Caco-2 (cell line): ENCODE results near the gene FTSJ1. TPM values are rescaled to one million over a fixed set of nuclear protein-coding genes. Genes with fewer than 3 reads are reported as not detected.

Experiments
- BruUV-seq: library from RNA; stranded (reverse); fragments of 400-500 nt; replicated peaks from 2 replicates; lab custom pipeline; 2021; lab: Mats Ljungman, UMichigan
- CTCF ChIA-PET: fragments of 300-600 bp; sonication (Branson Sonifier 250); formaldehyde crosslinking; loops from one replicate; lab custom pipeline; 2022; ENCODE audit warnings: antibody characterized with exemption; lab: Charles Lee
- POLR2A ChIA-PET: fragments of 300-600 bp; sonication (Branson Sonifier 250); formaldehyde crosslinking; loops from one replicate; lab custom pipeline; 2022; ENCODE audit warnings: antibody characterized with exemption; lab: Charles Lee
- DNase-seq, 2 experiments: peaks; one replicate each; pipeline versions ENCODE4 v3.0.0 to v3.0.0-alpha.2; 2020 to 2022
- H3K27me3 ChIP-seq: replicated peaks from 2 replicates; pipeline ENCODE4 v1.6.0; 2011; ENCODE audit warnings: low read length; ENCODE audit not compliant: control insufficient read depth, insufficient read depth
- H3K36me3 ChIP-seq: 2 replicates; pipeline ENCODE4 v1.5.1; 2011; ENCODE audit warnings: low read length; ENCODE audit not compliant: control insufficient read depth, insufficient read depth
- H3K4me1 ChIP-seq: fragments of 250-450 bp; sonication (Bioruptor Pico); 2 replicates; pipeline ENCODE4 v1.5.1; 2020; ENCODE audit warnings: mild to moderate bottlenecking
- H3K4me3 ChIP-seq: 2 replicates; pipeline ENCODE4 v1.5.1; 2011; ENCODE audit warnings: low read depth, mild to moderate bottlenecking, control low read depth, low read length
- H3K9me3 ChIP-seq: fragments of 250-450 bp; sonication (Bioruptor Pico); 2 replicates; pipeline ENCODE4 v1.5.1; 2020; ENCODE audit warnings: mild to moderate bottlenecking, moderate library complexity
- H3K27ac Mint-ChIP-seq: one replicate; pipeline ENCODE4 v1.8.0; 2022; ENCODE audit warnings: mixed read lengths; ENCODE audit not compliant: unreplicated experiment
- H3K27me3 Mint-ChIP-seq: one replicate; pipeline ENCODE4 v1.8.0; 2022; ENCODE audit warnings: mixed read lengths; ENCODE audit not compliant: insufficient read depth, unreplicated experiment
- H3K36me3 Mint-ChIP-seq: one replicate; pipeline ENCODE4 v1.8.0; 2022; ENCODE audit warnings: mild to moderate bottlenecking, mixed read lengths; ENCODE audit not compliant: insufficient read depth, unreplicated experiment
- H3K4me1 Mint-ChIP-seq: one replicate; pipeline ENCODE4 v1.8.0; 2022; ENCODE audit warnings: low read depth, mixed read lengths; ENCODE audit not compliant: unreplicated experiment
- H3K4me3 Mint-ChIP-seq: one replicate; pipeline ENCODE4 v1.8.0; 2022; ENCODE audit warnings: mild to moderate bottlenecking, moderate library complexity, mixed read lengths; ENCODE audit not compliant: unreplicated experiment
- H3K9me3 Mint-ChIP-seq: one replicate; pipeline ENCODE4 v1.8.0; 2022; ENCODE audit warnings: mixed read lengths; ENCODE audit not compliant: unreplicated experiment
- CTCF ChIP-seq, 2 experiments: fragments of 200-600 bp in 1 of 2; IDR thresholded peaks; 1 replicate in 1 of 2; 2 replicates in 1 of 2; pipeline versions ENCODE4 v1.5.1 to v1.8.0; 2011 to 2022; ENCODE audit warnings: antibody characterized with exemption in 1 of 2, control low read depth in 1 of 2, inconsistent platforms in 1 of 2, low read depth in 1 of 2, low read length in 1 of 2, mild to moderate bottlenecking in 1 of 2, moderate library complexity in 1 of 2; ENCODE audit not compliant: insufficient read depth in 1 of 2, severe bottlenecking in 1 of 2, unreplicated experiment in 1 of 2
- intact Hi-C: fragments of 100-400 bp; cut with micrococcal nuclease; formaldehyde crosslinking; loops from one replicate; pipeline ENCODE4 v1.10.0; 2022; ENCODE audit not compliant: unreplicated experiment
- total RNA-seq: library from RNA; stranded (reverse); gene quantifications from 2 replicates; pipeline ENCODE4 v1.2.3, GENCODE V29; 2022

Gene FTSJ1
- total RNA-seq, 1 experiment from 2014 or later: 41.1 TPM

- Histone ChIP-seq H3K9me3 (no peaks in the 10 kb centered on the region), H3K27me3 (no peaks in the 10 kb centered on the region), H3K36me3 (no peaks in the 10 kb centered on the region), H3K4me3 (no peak overlapping the region), H3K4me1 (no peaks in the 10 kb centered on the region)
- no TSS peak for BruUV-seq
- POLR2A ChIA-PET: no interaction called here
- Mint-ChIP-seq H3K9me3 (no peaks in the 10 kb centered on the region), H3K4me1 (peaks cover 6% of the 10 kb centered on the region), H3K36me3 (no peaks in the 10 kb centered on the region), H3K4me3 (no peak overlapping the region), H3K27ac (no peak overlapping the region), H3K27me3 (no peaks in the 10 kb centered on the region)
- intact Hi-C loops: no loop called here
- no peak for DNase-seq
- CTCF ChIA-PET: no interaction called here
- no peak for TF ChIP-seq CTCF (IDR thresholded peaks at IDR 0.05; ENCODE audit: insufficient read depth in 1 of 2, low read depth in 1 of 2, low read length in 1 of 2, severe bottlenecking in 1 of 2, unreplicated experiment in 1 of 2)
These were observed 20.7 kb downstream of the FTSJ1 start for GRCh38 chrX:48496660-48497059.

- Mint-ChIP-seq H3K4me3 (no peak overlapping the region), H3K27ac (no peak overlapping the region), H3K4me1 (no peaks in the 10 kb centered on the region), H3K9me3 (no peaks in the 10 kb centered on the region), H3K36me3 (no peaks in the 10 kb centered on the region), H3K27me3 (no peaks in the 10 kb centered on the region)
- DNase-seq: no peak
- no peaks in the 10 kb centered on the region for H3K36me3 ChIP-seq
- ChIA-PET POLR2A (no interaction called here), CTCF (no interaction called here)
- no peak for TF ChIP-seq CTCF (IDR thresholded peaks at IDR 0.05; ENCODE audit: insufficient read depth in 1 of 2, low read depth in 1 of 2, low read length in 1 of 2, severe bottlenecking in 1 of 2, unreplicated experiment in 1 of 2)
- no peaks in the 10 kb centered on the region for H3K27me3 ChIP-seq
- intact Hi-C loops: no loop called here
- no peaks in the 10 kb centered on the region for H3K4me1 ChIP-seq
- BruUV-seq: no TSS peak
- no peaks in the 10 kb centered on the region for H3K9me3 ChIP-seq
- no peak overlapping the region for H3K4me3 ChIP-seq
These were observed 21.9 kb downstream of the FTSJ1 start for GRCh38 chrX:48497871-48498270.

GRCh38 chrX:48498374-48498809, 22.4 kb downstream of the FTSJ1 start:
- Histone ChIP-seq H3K4me3 (no peak overlapping the region), H3K9me3 (no peaks in the 10 kb centered on the region), H3K36me3 (no peaks in the 10 kb centered on the region), H3K27me3 (no peaks in the 10 kb centered on the region), H3K4me1 (no peaks in the 10 kb centered on the region)
- intact Hi-C loops: no loop called here
- CTCF ChIA-PET: no interaction called here
- no peaks in the 10 kb centered on the region for H3K36me3 Mint-ChIP-seq
- no peak overlapping the region for H3K27ac Mint-ChIP-seq
- no peaks in the 10 kb centered on the region for H3K9me3 Mint-ChIP-seq
- H3K27me3 Mint-ChIP-seq: no peaks in the 10 kb centered on the region
- H3K4me3 Mint-ChIP-seq: no peak overlapping the region
- no TSS peak for BruUV-seq
- POLR2A ChIA-PET: no interaction called here
- no peak for DNase-seq
- H3K4me1 Mint-ChIP-seq: no peaks in the 10 kb centered on the region
- no peak for TF ChIP-seq CTCF (IDR thresholded peaks at IDR 0.05; ENCODE audit: insufficient read depth in 1 of 2, low read depth in 1 of 2, low read length in 1 of 2, severe bottlenecking in 1 of 2, unreplicated experiment in 1 of 2)
